ENCODE data around the gene MUC4.
"Not testable (repeated sequence)": the region's sequence is repeated elsewhere in the genome, so short reads cannot be mapped to it uniquely, and the experiment has no call there.

DNA sequence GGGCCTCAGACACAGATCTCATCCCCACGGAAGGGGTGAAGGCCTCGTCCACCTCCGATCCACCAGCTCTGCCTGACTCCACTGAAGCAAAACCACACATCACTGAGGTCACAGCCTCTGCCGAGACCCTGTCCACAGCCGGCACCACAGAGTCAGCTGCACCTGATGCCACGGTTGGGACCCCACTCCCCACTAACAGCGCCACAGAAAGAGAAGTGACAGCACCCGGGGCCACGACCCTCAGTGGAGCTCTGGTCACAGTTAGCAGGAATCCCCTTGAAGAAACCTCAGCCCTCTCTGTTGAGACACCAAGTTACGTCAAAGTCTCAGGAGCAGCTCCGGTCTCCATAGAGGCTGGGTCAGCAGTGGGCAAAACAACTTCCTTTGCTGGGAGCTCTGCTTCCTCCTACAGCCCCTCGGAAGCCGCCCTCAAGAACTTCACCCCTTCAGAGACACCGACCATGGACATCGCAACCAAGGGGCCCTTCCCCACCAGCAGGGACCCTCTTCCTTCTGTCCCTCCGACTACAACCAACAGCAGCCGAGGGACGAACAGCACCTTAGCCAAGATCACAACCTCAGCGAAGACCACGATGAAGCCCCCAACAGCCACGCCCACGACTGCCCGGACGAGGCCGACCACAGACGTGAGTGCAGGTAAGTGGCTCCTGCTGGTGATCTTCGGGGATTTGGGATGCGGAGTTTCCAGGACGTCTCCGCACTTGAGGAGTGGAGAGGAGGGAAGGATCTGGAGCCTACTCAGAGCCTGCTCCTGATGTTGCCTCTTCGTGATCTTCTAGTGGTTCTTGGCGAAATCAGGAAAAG, 85.6 kb downstream of the MUC4 start:
- not testable (repeated sequence) for TF ChIP-seq POLR2A (IDR thresholded peaks at IDR 0.05; ENCODE audit: extremely low read depth, insufficient read length)
- TF ChIP-seq, protein P1, sequence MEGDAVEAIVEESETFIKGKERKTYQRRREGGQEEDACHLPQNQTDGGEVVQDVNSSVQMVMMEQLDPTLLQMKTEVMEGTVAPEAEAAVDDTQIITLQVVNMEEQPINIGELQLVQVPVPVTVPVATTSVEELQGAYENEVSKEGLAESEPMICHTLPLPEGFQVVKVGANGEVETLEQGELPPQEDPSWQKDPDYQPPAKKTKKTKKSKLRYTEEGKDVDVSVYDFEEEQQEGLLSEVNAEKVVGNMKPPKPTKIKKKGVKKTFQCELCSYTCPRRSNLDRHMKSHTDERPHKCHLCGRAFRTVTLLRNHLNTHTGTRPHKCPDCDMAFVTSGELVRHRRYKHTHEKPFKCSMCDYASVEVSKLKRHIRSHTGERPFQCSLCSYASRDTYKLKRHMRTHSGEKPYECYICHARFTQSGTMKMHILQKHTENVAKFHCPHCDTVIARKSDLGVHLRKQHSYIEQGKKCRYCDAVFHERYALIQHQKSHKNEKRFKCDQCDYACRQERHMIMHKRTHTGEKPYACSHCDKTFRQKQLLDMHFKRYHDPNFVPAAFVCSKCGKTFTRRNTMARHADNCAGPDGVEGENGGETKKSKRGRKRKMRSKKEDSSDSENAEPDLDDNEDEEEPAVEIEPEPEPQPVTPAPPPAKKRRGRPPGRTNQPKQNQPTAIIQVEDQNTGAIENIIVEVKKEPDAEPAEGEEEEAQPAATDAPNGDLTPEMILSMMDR (IDR thresholded peaks at IDR 0.05; ENCODE audit: low read depth, low read length) = not testable (repeated sequence)
